ENCODE measurements around the gene DSN1.

- TF ChIP-seq CTCF (conservative IDR thresholded peaks at IDR 0.05; ENCODE audit: low read length) (no peak), EZH2phosphoT487 (IDR thresholded peaks at IDR 0.05; ENCODE audit: borderline replicate concordance) (no peak)
Observed at GRCh38 chr20:36817496-36817895, 43.9 kb upstream of the DSN1 start.

Data from Loucy (cell line).